Activated CD8-positive, alpha-beta memory T cell treated with anti-CD3 and anti-CD28 coated beads for 1 hour (primary cell): ENCODE results near the gene TOMM70.
"Not testable (repeated sequence)": the region's sequence is repeated elsewhere in the genome, so short reads cannot be mapped to it uniquely, and the experiment has no call there.

Experiments used
- DNase-seq, 2 donors: peaks; one replicate each; pipeline ENCODE4 v3.0.0-alpha.2; 2020; ENCODE audit warnings: low read depth in 1 of 2; ENCODE audit errors: extremely low read depth in 1 of 2

TOMM70 gene

DNA sequence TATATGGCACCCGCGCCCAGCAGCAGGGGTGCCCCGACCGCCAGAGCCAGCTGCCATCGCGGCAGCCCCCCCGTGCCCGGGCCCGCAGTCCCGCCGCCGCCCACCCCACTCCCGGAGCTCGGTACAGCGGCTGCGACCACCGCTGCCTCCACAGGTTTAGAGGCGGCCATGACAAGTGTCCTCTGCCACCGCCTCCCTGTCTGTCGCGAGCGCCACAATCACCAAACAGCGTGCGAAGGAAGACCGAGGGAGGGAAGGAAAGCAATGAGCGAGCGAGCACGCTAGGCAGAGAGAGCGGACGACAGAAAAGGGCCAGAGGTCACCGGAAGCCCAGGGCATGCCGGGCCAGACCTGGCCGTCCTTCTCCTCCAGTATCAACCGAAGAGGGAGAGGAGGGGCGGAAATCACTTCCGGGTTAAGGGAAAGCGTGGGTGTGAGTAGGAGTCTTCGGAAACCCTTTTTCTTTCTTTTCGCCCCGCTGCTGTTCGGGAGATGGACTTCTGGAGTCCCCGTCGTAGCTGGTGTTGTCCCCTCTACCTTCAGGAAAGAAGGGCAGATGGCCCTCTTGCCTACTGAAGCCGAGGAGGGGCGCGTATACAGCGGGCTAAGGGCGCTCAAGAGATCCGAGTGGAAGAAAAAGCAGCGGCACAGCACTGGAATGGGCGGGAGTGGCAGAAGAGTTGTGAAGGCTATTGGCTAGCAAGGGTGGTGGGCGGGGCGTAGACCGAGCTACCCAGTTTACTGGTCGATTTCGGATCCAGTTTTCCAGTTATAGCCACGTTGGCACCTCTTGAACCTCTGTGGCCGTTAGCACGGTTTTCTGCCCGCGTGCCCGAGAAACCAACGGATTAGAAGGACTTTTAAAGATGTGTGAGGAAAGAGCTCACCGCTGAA, at the start of gene TOMM70, which contains the start of gene LNP1:
TSS of gene TOMM70 (minus strand) at position 310 of the 894 bp plus-strand sequence. CDS start at position 170, 140 bp downstream.
TSS of gene LNP1 (plus strand) at position 760 of the 894 bp plus-strand sequence. CDS start 28,191 bp downstream, outside the sequence.
- peak; percentile 87 to 89 for DNase-seq

DNA sequence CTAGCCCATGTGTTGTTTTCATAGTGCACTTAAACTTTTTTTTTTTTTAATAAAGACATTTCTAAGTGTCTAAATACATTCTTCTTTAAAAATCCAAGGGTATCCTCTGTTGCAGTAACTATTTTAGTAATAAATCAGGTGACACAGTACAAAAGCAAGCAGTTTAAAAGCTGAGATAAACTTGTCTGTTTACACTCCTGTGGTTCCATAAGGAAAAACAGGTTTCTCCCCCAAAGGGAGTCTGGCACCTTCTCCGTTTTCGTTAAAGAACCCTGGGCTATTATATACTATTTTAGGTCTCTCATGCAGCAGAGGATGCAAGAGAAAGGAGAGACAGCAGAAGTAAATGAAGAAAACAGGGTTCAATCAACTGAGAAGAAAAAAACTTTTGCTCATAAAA, 48.3 kb upstream of the TOMM70 start:
- no peak for DNase-seq

DNA sequence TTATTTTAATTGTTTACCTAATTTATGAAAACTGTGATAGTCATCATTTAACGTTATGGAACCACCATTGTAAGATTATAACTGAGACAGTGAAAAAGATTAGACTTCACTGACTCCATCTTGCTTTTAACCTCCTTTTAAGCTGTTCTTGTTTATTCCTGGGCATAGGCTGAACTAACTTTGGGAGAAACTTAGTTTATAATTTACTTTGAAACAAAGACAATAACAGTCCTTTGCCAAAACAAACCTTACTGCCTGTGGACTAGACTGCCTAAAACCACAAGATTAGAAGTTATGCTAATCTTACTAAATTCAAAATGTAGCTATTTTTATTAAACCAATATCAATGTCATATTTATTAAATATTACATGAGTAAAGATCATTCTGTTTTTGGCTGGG, 47.2 kb upstream of the TOMM70 start:
- DNase-seq, result no peak

DNA sequence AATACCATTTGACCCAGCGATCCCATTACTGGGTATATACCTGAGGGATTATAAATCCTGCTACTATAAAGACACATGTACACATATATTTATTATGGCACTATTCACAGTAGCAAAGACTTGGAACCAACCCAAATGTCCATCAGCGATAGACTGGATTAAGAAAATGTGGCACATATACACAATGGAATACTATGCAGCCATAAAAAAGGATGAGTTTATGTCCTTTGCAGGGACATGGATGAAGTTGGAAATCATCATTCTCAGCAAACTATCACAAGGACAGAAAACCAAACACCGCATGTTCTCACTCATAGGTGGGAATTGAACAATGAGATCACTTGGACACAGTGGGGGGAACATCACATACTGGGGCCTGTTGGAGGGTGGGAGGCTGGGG, 46.2 kb upstream of the TOMM70 start:
- DNase-seq, result not testable (repeated sequence)

DNA sequence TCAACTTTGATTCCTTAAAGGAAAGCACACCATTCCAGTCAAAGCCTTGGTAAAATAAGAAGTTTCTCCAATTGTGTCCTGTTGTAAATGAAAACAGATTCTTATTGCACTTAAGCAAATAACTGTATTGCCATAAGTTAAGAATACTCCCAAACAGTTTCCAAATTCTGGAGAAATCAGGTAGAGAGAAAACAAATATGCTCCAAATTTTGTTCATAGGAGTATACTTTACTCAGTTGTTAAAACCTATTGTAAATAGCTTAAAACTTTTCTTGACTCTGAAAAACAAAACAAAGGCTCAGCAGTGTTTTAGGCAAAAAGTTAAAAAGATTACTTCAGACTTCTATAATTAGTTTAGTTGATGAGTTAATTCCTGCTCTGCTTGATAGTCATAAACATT, 42.8 kb upstream of the TOMM70 start:
- no peak for DNase-seq

DNA sequence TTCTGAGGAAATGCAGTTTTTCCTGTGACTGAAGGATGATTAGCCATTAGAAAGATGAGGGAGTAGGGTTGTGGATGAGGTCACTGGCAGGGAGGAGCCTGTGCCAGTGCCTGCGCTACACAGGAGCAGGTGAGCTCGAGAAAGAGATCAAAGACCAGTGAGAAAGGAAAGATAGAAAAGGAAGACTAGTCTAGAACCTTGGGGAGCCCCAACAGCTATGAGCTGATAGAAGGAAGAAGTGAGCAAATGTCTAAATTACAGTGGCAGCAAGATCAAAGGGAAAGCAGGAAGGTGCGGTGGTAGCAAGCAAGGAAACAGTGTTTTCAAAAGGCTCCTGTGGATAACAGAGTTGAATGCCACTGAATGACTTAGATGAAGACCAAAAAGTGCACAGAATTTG, 40.0 kb upstream of the TOMM70 start:
- no peak for DNase-seq

DNA sequence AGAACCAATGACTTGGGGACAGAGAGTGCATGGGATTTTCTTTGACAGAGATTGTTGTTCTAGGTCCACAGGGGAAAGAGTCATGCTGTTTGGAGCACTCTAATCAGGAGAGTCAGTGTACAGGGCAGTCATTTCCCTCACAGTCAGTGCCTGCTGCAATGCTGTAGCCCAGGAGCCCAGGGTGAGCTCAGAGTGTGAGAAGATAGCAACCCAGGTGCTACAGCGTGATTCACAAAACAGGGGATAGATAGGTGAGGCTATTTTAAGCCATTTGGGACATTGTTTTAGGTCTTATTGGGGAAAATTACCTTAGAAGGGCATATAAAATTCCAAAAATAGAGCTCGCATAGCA, 37.7 kb upstream of the TOMM70 start:
- DNase-seq, result no peak

DNA sequence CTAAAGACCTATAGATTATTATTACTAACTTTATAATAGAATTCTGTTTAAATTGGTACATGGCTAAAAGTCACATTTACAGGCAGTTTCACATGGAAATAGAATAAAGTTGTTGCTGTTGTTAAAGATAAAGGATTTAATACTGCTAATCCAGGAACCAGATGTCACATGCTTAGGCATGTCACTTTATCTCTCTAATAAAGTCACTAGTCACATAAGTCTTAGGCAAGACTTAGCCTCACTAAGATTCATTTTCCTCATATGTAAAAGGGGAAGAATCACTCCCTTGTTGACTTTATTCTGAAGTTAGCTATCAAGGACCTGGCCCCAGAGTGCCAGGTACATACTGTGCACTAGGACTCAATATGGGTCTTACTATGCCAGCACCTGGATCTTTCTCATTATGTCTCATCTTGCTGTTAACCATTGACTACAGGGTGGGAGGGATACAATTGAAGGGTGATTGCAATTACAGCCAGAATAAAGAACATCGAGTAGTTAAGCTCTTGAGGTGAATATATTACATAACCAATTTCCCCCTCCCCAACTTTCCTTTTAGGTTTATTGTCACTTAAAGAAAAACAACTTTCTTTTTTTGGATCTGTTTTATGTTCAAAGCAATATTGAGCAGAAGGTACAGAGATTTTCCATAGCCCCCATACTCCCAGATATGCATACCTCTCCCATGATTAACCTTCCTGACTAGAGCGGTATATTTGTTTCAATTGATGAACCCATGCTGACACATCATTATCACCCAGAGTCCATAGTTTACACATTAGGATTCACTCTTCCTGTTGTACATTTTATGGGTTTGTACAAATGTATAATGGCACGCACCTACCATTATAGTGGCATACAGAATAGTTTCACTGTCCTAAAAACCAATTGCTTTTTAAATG, 37.1 kb upstream of the TOMM70 start:
- no peak for DNase-seq

DNA sequence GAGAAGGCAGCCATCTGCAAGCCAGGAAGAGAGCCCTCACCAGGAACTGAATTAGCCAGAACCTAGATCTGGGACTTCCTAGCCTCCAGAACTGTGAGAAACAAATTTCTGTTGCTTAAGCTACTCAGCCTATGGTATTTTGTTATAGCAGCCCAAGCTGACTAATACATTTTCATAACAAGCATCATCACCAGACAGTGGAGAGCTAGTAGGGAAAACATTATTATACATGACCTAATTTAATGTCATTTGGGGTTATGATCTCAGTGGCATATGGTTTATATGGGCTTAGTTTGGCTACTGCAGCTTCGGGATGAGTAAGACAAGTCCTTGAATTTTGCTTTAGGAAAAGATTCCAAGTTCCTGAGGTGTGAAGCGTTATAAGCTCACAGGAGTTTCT, 36.1 kb upstream of the TOMM70 start:
- no peak for DNase-seq

DNA sequence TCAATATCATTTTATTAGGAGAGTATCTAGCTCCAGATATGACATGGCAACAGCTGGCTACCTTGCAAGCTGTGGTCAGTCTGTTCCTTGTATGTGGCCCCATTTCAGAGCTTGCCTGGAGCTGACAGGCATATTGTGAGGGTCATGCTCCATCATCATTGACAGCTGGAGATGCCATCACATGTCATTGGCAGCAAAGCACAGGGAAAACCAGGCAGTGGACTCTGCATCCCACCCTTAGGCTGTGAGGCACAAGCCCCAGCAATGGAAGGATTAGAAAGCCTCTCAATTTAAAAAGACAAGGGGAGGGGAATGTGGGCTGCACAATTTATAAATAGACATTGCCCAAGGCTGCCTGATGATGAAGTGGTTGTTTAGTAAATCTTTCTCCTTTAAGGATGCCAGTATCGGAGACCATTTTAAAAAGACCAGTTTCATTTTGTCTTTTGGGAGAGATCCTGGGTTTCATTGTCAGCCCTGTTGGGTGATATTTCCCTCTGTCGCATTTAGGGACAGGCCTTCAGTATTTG, 28.4 kb upstream of the TOMM70 start:
- DNase-seq, result no peak

DNA sequence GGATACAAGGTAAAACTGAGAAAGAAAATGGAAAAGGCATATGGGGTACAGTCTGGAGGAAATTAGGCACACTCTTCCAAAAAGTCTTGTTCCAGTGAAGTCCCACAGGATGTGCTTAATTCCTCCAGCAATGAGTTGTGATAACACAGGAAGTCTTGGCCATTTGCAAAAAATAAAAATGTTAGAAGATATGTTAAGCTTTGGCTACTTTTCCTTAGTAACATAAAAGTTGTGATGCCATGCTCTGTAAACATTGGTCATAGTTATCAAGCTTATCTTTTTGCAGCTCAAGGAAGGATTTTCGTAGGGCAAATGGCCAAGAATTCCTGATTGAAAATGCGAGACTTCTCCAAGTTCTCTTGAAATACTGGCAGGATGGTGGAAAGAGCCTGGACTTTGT, 26.8 kb upstream of the TOMM70 start:
- DNase-seq, result no peak

DNA sequence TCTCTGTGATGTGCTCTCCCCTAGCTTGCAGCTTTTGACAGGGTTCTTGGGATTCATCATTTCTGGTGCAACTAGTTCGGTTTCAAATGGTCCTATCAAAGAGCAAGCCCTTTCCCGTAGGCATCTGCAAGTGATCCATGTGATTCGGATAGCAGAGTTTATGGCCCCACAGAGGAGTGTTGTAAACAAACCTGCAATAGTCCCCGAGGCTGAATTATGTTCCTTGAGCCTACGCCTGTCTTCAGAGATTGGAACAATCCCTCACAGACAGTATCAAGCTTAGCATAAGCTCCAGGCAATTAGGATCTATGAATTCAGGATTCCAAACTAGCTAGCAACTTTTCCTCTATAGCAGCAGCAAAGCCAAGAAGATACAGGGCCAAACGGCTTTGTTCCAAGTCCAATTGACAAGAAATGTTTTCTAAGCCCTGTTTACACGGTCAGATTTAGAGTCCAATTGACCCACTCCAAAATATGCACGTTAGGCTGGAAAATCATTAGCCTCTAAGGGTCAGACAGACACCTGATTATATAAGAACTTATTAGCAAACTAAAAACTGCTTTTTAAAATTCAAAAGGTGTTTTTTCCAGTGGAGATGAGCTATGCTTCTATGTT, 25.3 kb upstream of the TOMM70 start:
- no peak for DNase-seq

DNA sequence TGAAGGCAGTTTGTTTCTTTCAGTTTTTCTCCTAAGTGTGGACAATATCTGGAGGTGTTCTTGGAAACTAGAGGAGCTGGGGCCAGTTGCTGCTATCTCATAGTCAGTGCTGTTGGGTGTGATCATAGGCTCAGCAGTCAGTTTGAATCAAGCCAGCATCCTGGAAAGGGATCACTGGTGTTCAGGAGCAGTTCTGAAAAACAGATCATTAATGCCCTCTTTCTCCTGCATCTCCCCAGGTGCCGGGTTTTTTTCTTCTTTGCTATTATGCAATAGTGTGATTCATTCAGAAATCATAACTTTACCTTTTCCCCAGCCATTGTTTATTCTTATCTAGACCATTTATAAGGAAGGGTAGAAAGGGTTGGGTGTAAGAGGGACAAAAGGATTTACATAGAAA, 24.4 kb upstream of the TOMM70 start:
- no peak for DNase-seq

DNA sequence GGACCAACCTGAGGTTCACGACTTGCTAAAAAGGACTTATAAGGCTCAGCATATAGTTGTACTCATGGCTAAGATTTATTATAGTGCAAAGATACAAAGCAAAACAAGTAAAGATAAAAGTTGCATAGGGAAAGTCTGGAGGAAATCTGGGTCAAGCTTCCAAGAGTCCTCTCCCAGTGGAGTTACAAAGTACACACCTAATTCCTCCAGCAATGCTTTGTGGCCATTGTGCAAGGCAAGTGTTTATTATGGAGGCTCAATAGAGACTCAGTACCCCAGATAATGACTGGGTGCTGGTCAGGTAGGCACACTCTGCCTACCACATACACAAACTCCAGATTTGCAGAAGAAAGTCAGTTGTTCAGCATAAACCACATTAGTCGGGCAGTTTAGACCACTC, 23.4 kb upstream of the TOMM70 start:
- DNase-seq, result no peak

DNA sequence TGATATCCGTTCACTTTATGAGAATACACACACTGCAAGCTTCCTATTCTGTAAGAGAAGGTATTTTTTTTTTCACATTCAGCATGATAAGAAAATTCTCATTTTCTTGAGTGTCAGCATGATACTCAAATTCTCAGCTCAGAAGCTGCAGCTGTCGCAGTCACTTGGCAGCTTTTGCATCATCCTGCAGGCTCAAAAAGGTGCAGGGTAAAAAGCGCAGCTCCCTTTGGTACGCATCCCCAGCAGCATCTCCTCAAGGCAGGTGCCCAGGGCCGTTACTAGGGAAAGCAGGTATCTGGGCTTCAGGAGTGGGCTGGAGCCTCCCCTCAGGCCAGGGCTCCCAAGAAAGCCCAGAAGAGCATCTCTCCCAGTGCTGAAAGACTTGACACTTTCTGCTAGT, 22.7 kb upstream of the TOMM70 start:
- DNase-seq, result no peak

DNA sequence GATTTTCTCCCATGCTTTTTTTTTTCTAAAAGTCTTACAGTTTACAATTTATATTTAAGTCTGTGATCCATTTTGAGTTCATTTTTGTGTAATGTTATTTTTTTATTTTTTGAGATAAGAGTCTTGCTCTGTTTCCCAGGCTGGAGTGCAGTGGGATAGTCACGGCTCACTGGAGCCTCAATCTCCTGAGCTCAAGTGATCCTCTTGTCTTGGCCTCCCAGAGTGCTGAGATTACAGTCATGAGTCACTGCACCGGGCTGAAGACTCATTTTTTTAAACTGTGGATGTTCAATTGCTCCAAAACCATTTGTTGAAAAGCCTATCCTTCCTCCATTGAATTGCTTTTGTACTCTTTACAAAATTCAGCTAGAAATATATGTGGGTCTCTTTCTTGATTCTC, 20.0 kb upstream of the TOMM70 start:
- no peak for DNase-seq

DNA sequence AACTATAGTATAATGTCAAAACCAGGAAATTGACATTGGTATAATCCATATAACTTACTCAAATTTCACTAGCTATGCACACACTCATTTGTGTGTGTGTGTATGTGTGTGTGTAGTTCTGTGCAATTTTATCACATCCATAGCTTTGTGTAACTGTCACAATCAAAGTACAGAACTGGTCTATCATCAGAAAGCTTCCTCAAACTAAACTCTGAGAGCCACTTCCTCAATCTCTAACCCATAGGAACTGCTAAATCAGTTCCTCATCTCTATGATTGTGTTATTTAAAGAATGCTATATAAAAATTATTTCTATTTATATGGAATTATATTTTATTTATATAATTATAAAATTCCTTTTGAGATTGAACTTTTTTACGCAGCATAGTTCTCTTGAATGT, 18.5 kb upstream of the TOMM70 start:
- DNase-seq, result no peak

DNA sequence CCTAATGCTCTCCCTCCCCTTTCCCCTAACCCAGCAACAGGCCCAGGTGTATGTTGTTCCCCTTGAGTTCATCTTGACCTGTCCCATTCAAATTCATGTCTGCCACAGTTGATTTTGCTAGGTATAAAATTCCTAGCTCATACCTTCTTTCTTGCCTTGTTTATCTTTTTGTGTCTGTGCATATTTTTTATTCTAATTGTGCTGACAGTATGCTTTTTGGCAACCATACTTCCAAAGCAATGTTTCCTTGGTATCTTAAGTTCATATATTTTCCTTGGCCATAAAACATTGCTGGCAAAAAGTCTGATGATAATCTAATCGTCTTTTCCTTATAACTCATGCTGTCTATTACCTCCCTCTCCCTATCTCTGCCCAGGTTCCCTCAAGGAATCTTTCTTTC, 16.0 kb upstream of the TOMM70 start:
- no peak for DNase-seq

DNA sequence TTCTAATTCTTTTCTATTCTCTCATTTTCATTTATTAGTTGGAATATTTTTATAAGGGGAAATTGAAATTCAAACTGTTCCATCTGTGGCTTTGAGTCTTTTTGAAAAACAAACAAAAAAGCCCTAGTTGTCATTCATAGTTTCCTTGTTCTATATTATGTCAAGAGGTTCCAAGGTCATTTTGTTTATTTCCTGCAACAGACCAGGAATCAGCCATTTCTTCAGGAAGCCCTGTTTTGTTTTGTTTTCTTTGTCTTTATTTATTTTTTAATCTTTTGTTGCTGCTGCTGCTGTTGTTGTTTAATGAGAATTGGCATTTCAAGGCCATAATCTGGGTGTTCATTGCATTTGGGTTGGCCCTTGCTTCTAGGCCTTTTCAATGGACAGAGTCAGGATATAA, 15.3 kb upstream of the TOMM70 start:
- DNase-seq, result no peak

DNA sequence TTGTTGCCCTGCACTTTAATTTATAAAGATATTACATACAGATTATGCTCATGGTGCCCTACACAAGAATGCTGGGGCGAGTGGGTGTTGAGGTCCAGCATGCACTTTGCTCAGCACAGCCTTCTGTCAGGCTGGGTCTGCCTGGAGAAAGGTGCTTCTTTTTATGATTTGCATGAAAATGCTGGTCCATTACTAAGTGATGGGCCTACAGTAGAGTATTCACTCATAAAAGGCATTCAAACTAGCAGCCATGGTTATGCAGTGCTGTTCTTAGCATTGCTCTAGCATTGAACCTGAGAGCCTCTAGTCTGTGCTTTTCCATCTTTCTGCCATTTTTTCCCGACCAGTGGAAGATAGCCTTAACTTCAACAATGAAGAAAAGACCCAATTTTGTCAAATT, 12.7 kb upstream of the TOMM70 start:
- DNase-seq, result no peak

DNA sequence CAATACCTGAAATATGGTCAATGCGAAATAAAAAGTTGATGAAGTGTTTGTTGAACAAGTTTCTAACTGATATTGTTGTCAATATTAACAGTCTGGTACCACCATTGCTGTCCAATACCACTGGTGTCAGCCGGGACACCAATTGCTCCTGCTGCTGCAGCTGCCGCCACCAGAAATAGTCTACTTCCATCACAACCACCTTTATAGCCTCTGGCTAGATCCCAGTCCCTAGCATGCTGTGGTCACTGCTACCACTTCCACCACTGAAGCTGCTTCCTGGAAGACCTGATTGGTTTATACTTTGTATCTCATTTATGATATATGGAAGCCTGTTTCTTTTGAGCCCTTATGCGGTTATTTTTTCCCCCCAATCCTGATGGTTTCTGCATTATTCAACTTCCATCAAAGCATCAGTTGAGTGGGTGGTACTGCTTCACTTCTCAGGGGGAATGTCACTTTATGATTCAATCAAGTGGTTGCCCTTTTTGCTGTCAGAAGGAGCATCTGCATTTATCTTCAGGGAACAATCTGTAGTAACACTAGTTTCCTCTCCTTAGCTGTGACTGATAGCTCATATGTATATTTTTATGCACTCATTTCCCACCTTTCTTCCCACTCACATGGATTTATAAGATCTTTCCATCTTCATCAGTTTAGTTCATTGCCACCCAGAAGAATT, 12.2 kb upstream of the TOMM70 start:
- DNase-seq, result no peak
